ENCODE measurements around the gene DHPS.

- no peak for TF ChIP-seq GATA2 (IDR thresholded peaks at IDR 0.05; ENCODE audit: low read depth, low read length)
- no peak for TF ChIP-seq GATA3 (IDR thresholded peaks at IDR 0.05; ENCODE audit: low read depth, low read length)
These were observed 53.3 kb downstream of the DHPS start for GRCh38 chr19:12628040-12629022.

Data from SH-SY5Y (cell line).